Measurements from ENCODE around the gene ZNF532. TPM values are rescaled to one million over a fixed set of nuclear protein-coding genes. Genes with fewer than 3 reads are reported as not detected.

Gene ZNF532
- total RNA-seq, 1 experiment from 2014 or later = 258 TPM

GRCh38 chr18:58848685-58849084 is 16.0 kb upstream of the ZNF532 start:
- Histone ChIP-seq H3K14ac (ENCODE audit: insufficient read depth, low read length) (peak overlapping the region; percentile 39; the same call in 1 of the 2 replicates), H2AK5ac (ENCODE audit: insufficient read length, low read length) (no peak overlapping the region), H4K20me1 (ENCODE audit: control insufficient read depth, insufficient read depth, insufficient read length) (no peaks in the 10 kb centered on the region), H3K23ac (ENCODE audit: insufficient read length, low read depth, low read length) (no peak overlapping the region), H2BK120ac (ENCODE audit: low read depth, low read length, poor library complexity, severe bottlenecking) (no peak overlapping the region), H3K4me2 (ENCODE audit: insufficient read depth, insufficient read length, low read length) (no peak overlapping the region), H3T11ph (ENCODE audit: low read length) (no peak overlapping the region), H2BK5ac (ENCODE audit: insufficient read length, low read length) (no peak overlapping the region), H2BK15ac (ENCODE audit: low read depth, low read length) (no peak overlapping the region), H4K91ac (ENCODE audit: insufficient read length, low read depth, low read length) (peak overlapping the region; percentile 15), H3K23me2 (ENCODE audit: insufficient read length, low read depth, low read length, poor library complexity, severe bottlenecking) (no peaks in the 10 kb centered on the region), H3K4ac (ENCODE audit: low read depth, low read length) (no peak overlapping the region), H4K8ac (replicated peaks; ENCODE audit: insufficient read length, low read depth, low read length) (no peak overlapping the region), H3K4me1 (ENCODE audit: insufficient read depth, low read length) (peaks cover 32% of the 10 kb centered on the region; the same call in 1 of the 2 replicates), H3K79me1 (ENCODE audit: insufficient read depth, low read depth, low read length, poor library complexity, severe bottlenecking) (no peaks in the 10 kb centered on the region), H3K27me3 (ENCODE audit: insufficient read depth, low read length) (no peaks in the 10 kb centered on the region), H3K9ac (ENCODE audit: extremely low read depth, insufficient read length, low read length) (no peak overlapping the region), H3K27ac (ENCODE audit: insufficient read length, low read depth, low read length) (peak overlapping the region; percentile 98), H3K79me2 (ENCODE audit: insufficient read depth, low read length) (0 out of 2 replicates have a peak, but pooled peaks cover 2% of the 10 kb centered on the region), H4K5ac (ENCODE audit: insufficient read length, low read depth, low read length) (no peak overlapping the region), H2BK12ac (ENCODE audit: insufficient read length, low read depth, low read length) (peak overlapping the region; percentile 69), H3K56ac (ENCODE audit: insufficient read length, low read depth, low read length) (no peak overlapping the region), H3K9me3 (ENCODE audit: control insufficient read depth, low read depth, low read length) (no peaks in the 10 kb centered on the region), H2BK20ac (ENCODE audit: low read depth, low read length, poor library complexity, severe bottlenecking) (no peak overlapping the region), H2AFZ (ENCODE audit: low read length) (no peak overlapping the region), H3K18ac (ENCODE audit: insufficient read length, low read depth, low read length) (no peak overlapping the region)
- peak; percentile 75 for DNase-seq
- H3K4me1 Mint-ChIP-seq = peaks cover 75 to 86% of the 10 kb centered on the region in 2 experiments
- peak overlapping the region in 1 of 2 experiments; percentile 55; a peak in 2 of 5 replicates for H3K4me3 Mint-ChIP-seq
- peaks cover 0 to 7% (median 2%) of the 10 kb centered on the region in 3 experiments; a peak in 2 of 7 replicates for H3K36me3 Mint-ChIP-seq (ENCODE audit: insufficient read depth in 1 of 3, low read depth in 3 of 3)
- H3K27me3 Mint-ChIP-seq (ENCODE audit: low read depth) = no peaks in the 10 kb centered on the region
- peak overlapping the region; percentile 99 to 100 (median 100) for H3K27ac Mint-ChIP-seq
- no peak for TF ChIP-seq CTCF (conservative IDR thresholded peaks at IDR 0.05)
- no peaks in the 10 kb centered on the region; a peak in 1 of 5 replicates for H3K9me3 Mint-ChIP-seq
- WGBS (ENCODE audit: extremely low coverage, insufficient read length, low lambda C conversion rate) = no CpG with 5 or more reads among the region's 3 CpGs

Data from H9 (cell line).